Naive thymus-derived CD4-positive, alpha-beta T cell (primary cell): ENCODE measurements around the gene ACACA. TPM values are rescaled to one million over a fixed set of nuclear protein-coding genes. Genes with fewer than 3 reads are reported as not detected.
A peak's percentile ranks its signal among the peaks of the same experiment; 100 is the strongest.
"Not testable (repeated sequence)": the region's sequence is repeated elsewhere in the genome, so short reads cannot be mapped to it uniquely, and the experiment has no call there.

ENCODE experiments used
- ATAC-seq: fragments of 150-1000 bp; cut with Tn5 transposase; 2 replicates; pipeline ENCODE4 v1.10.0; 2021; ENCODE audit warnings: mild to moderate bottlenecking, moderate library complexity
- CTCF ChIA-PET: fragments of 350-600 bp; sonication (Branson Sonifier 250); formaldehyde crosslinking; loops from one replicate; lab custom pipeline; 2021; ENCODE audit warnings: antibody characterized with exemption; lab: Charles Lee
- POLR2A ChIA-PET: fragments of 350-600 bp; sonication (Branson Sonifier 250); formaldehyde crosslinking; loops from one replicate; lab custom pipeline; 2021; ENCODE audit warnings: antibody characterized with exemption, inconsistent platforms; lab: Charles Lee
- DNase-seq, 9 donors: peaks; one replicate each; pipeline versions ENCODE4 v3.0.0 to v3.0.0-alpha.2; 2020 to 2022; ENCODE audit warnings: mixed read lengths in 1 of 9
- H3K27ac ChIP-seq: one replicate; pipeline ENCODE4 v1.7.0; 2013; ENCODE audit warnings: mild to moderate bottlenecking, low read depth, low read length, moderate library complexity
- H3K27me3 ChIP-seq, 2 donors: one replicate each; pipeline ENCODE4 v1.7.0; 2013; ENCODE audit warnings: low read length in 2 of 2, mild to moderate bottlenecking in 2 of 2, moderate library complexity in 2 of 2; ENCODE audit not compliant: control insufficient read depth in 2 of 2, insufficient read depth in 2 of 2
- H3K36me3 ChIP-seq, 3 experiments: 1 replicate in 2 of 3; 2 replicates in 1 of 3; pipeline ENCODE4 v1.7.0; 2013; ENCODE audit warnings: low read length in 3 of 3, mild to moderate bottlenecking in 3 of 3, moderate library complexity in 1 of 3; ENCODE audit not compliant: insufficient read depth in 3 of 3, control insufficient read depth in 2 of 3
- H3K4me1 ChIP-seq, 2 donors: one replicate each; pipeline ENCODE4 v1.7.0; 2013; ENCODE audit warnings: low read length in 2 of 2, mild to moderate bottlenecking in 2 of 2, moderate library complexity in 1 of 2; ENCODE audit not compliant: control insufficient read depth in 2 of 2, insufficient read depth in 2 of 2
- H3K4me3 ChIP-seq: 2 replicates; pipeline ENCODE4 v1.7.0; 2013; ENCODE audit warnings: mild to moderate bottlenecking, low read length
- H3K9me3 ChIP-seq, 3 experiments: 1 replicate in 2 of 3; 2 replicates in 1 of 3; pipeline ENCODE4 v1.7.0; 2013; ENCODE audit warnings: low read length in 3 of 3; ENCODE audit not compliant: control insufficient read depth in 2 of 3
- H3K27ac Mint-ChIP-seq, 9 donors: one replicate each; pipeline ENCODE4 v1.8.0; 2020 to 2022; ENCODE audit warnings: mixed read lengths in 9 of 9, mild to moderate bottlenecking in 8 of 9, moderate library complexity in 5 of 9, inconsistent platforms in 2 of 9
- H3K27me3 Mint-ChIP-seq, 5 donors: one replicate each; pipeline ENCODE4 v1.8.0; 2021 to 2022; ENCODE audit warnings: mixed read lengths in 5 of 5, mild to moderate bottlenecking in 1 of 5
- H3K36me3 Mint-ChIP-seq, 5 donors: one replicate each; pipeline ENCODE4 v1.8.0; 2020 to 2022; ENCODE audit warnings: mixed read lengths in 5 of 5, mild to moderate bottlenecking in 3 of 5, inconsistent platforms in 1 of 5
- H3K4me1 Mint-ChIP-seq, 7 donors: one replicate each; pipeline ENCODE4 v1.8.0; 2020 to 2022; ENCODE audit warnings: mixed read lengths in 7 of 7, mild to moderate bottlenecking in 3 of 7, inconsistent platforms in 1 of 7
- H3K4me3 Mint-ChIP-seq, 10 donors: one replicate each; pipeline ENCODE4 v1.8.0; 2020 to 2022; ENCODE audit warnings: mild to moderate bottlenecking in 10 of 10, mixed read lengths in 10 of 10, moderate library complexity in 6 of 10, inconsistent platforms in 2 of 10
- H3K9me3 Mint-ChIP-seq, 11 donors: one replicate each; pipeline ENCODE4 v1.8.0; 2020 to 2022; ENCODE audit warnings: mixed read lengths in 11 of 11, mild to moderate bottlenecking in 4 of 11, inconsistent platforms in 1 of 11, moderate library complexity in 1 of 11
- intact Hi-C, 2 donors: fragments of 100-400 bp; cut with micrococcal nuclease; formaldehyde crosslinking; loops; one replicate each; pipeline ENCODE4 v1.15.1; 2023
- polyA plus RNA-seq, 2 donors: library from polyadenylated mRNA; unstranded; fragments of 300-500 nt; fragmentation: Illumina TruSeq; gene quantifications; one replicate each; pipeline ENCODE4 v1.2.3, GENCODE V29; 2021
- total RNA-seq, 6 experiments: library from RNA in 5 of 6; stranded (reverse) in 5 of 6; gene quantifications; 1 replicate in 5 of 6; 2 replicates in 1 of 6; pipeline ENCODE4 v1.2.3 and lab custom pipeline; 2021 to 2026

Gene ACACA
- total and polyA plus RNA-seq, 7 experiments from 2014 or later = 6.1 to 47.0 (median 14.5) TPM

DNA sequence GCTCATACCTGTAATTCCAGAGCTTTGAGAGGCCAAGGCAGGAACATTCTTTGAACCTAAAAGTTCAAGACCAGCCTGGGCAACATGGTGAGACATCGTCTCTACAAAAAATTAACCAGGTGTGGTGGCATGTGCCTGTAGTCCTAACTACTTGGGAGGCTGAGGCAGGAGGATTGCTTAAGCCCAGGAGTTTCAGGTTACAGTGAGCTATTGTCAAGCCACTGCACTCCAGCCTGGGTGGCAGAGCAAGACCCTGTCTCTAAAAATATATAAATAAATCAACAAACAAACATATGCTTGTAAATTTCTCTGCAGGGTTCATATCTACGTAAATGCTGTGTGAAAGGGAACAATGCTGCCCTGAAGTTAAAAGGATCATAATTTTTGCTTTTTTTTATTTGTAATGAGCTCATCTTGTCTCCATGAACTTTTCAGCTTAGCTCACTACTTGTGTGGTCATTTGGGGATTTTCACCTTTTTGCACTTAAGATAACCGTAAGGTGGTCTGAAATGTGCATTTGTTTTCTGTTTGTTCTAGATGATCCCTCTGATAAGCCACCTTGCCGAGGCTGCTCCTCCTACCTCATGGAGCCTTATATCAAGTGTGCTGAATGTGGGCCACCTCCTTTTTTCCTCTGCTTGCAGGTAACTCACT lies 16.5 kb upstream of the ACACA start:
- Histone ChIP-seq H3K4me1 (no peaks in the 10 kb centered on the region), H3K27me3 (no peaks in the 10 kb centered on the region), H3K36me3 (peaks cover 0 to 47% (median 15%) of the 10 kb centered on the region in 3 experiments), H3K4me3 (no peak overlapping the region), H3K27ac (no peak overlapping the region), H3K9me3 (no peaks in the 10 kb centered on the region)
- H3K36me3 Mint-ChIP-seq = peaks cover 0 to 47% (median 16%) of the 10 kb centered on the region in 5 donors
- POLR2A ChIA-PET = no interaction called here
- intact Hi-C loops = no loop called here
- H3K9me3 Mint-ChIP-seq = no peaks in the 10 kb centered on the region
- no peak for ATAC-seq
- H3K4me3 Mint-ChIP-seq = no peak overlapping the region
- peak overlapping the region in 1 of 9 donors; percentile 62 for H3K27ac Mint-ChIP-seq
- CTCF ChIA-PET = interaction anchor here (0.7 kb wide), 1 partner anchor 185 kb away, joined by 3 read pairs; no protein-coding TSS in a partner anchor
- H3K27me3 Mint-ChIP-seq = no peaks in the 10 kb centered on the region
- no peak for DNase-seq
- H3K4me1 Mint-ChIP-seq = peaks cover 0 to 4% (median 0%) of the 10 kb centered on the region in 7 donors

DNA sequence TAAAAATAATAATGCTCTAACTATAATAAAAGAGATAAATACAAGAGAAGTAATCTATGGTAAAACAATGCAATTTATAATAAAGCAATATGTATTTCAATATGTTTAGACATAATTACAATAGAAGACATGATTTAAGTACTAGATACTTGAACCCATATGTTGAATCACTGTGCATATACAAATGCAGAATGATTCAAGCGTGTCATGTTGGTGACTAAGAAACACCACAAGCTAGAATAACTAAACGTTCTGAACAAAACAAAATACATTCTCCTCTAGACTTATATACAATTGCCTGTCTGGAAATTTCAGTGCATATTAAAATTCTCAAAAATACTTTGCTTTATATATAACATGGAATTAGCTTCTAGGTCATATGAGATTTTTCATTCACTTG lies 11.2 kb upstream of the ACACA start:
- Mint-ChIP-seq H3K36me3 (peaks cover 10 to 34% (median 23%) of the 10 kb centered on the region in 5 donors), H3K4me3 (no peak overlapping the region)

DNA sequence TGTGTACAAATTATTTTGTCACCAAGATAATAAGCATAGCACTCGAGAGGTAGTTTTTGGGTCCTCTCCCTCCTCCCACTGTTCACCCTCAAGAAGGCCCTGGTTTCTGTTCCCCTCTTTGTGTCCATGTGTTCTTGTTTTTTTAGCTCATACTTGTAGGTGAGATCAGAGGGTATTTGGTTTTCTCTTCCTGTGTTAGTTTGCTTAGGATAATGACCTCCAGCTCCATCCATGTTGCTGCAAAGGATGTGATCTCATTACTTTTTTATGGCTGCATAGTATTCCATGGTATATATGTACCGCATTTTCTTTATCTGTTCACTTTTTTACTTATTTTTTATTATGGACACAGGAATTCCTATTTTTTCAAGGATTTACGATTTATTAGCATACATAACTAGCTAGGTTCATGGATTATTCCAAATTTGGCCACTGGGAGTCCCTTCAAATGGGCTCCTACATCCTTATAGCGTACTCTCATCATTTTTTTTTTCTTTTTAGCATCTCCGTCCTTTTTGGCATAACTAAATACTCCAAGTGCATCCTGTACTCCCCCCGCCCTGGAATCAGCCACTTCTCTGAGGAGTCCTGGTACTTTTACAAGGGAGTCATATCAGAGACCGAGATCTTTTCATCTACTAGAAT lies 7.4 kb upstream of the ACACA start:
- ATAC-seq (no peak), DNase-seq (no peak)
- Mint-ChIP-seq H3K9me3 (peaks cover 0 to 2% (median 0%) of the 10 kb centered on the region in 11 donors), H3K27me3 (no peaks in the 10 kb centered on the region), H3K27ac (peak overlapping the region in 4 of 9 donors; percentile 13 to 42 (median 38)), H3K4me3 (no peak overlapping the region), H3K4me1 (peaks cover 0 to 31% (median 13%) of the 10 kb centered on the region in 7 donors), H3K36me3 (peaks cover 10 to 33% (median 24%) of the 10 kb centered on the region in 5 donors)
- Histone ChIP-seq H3K27ac (no peak overlapping the region), H3K36me3 (peaks cover 7 to 37% (median 8%) of the 10 kb centered on the region in 3 experiments), H3K9me3 (no peaks in the 10 kb centered on the region), H3K27me3 (no peaks in the 10 kb centered on the region), H3K4me3 (no peak overlapping the region), H3K4me1 (no peaks in the 10 kb centered on the region)
- ChIA-PET CTCF (interaction anchor here (0.7 kb wide), 1 partner anchor 1262 kb away, joined by 3 read pairs; no protein-coding TSS in a partner anchor), POLR2A (no interaction called here)
- intact Hi-C loops = no loop called here

More for the DNA sequence above, 11.2 kb upstream of the ACACA start:
- peaks cover 3 to 28% (median 8%) of the 10 kb centered on the region in 3 experiments for H3K36me3 ChIP-seq
- H3K27ac ChIP-seq = no peak overlapping the region
- no peaks in the 10 kb centered on the region for H3K9me3 Mint-ChIP-seq
- POLR2A ChIA-PET = interaction anchor here (0.6 to 0.8 kb wide), 2 partner anchors 10 to 15 kb away, joined by 3 to 4 read pairs; no protein-coding TSS in a partner anchor
- H3K27ac Mint-ChIP-seq = no peak overlapping the region
- H3K27me3 Mint-ChIP-seq = no peaks in the 10 kb centered on the region
- no peak overlapping the region for H3K4me3 ChIP-seq
- H3K4me1 Mint-ChIP-seq = peaks cover 0 to 20% (median 7%) of the 10 kb centered on the region in 7 donors
- intact Hi-C loops = no loop called here
- ATAC-seq = no peak
- no peaks in the 10 kb centered on the region for H3K4me1 ChIP-seq
- CTCF ChIA-PET = no interaction called here
- DNase-seq = no peak
- no peaks in the 10 kb centered on the region for H3K9me3 ChIP-seq
- no peaks in the 10 kb centered on the region for H3K27me3 ChIP-seq

- no peak for DNase-seq
- peaks cover 10 to 32% (median 19%) of the 10 kb centered on the region in 5 donors for H3K36me3 Mint-ChIP-seq
- peaks cover 0 to 2% (median 0%) of the 10 kb centered on the region in 11 donors for H3K9me3 Mint-ChIP-seq
- no peaks in the 10 kb centered on the region for H3K27me3 ChIP-seq
- H3K4me1 ChIP-seq = peaks cover 5 to 8% of the 10 kb centered on the region in 2 donors
- H3K4me3 Mint-ChIP-seq = peak overlapping the region in 1 of 10 donors; percentile 58
- no peak for ATAC-seq
- no peak overlapping the region for H3K27ac ChIP-seq
- H3K36me3 ChIP-seq = peaks cover 7 to 30% (median 8%) of the 10 kb centered on the region in 3 experiments
- H3K4me1 Mint-ChIP-seq = peaks cover 14 to 50% (median 33%) of the 10 kb centered on the region in 7 donors
- CTCF ChIA-PET = no interaction called here
- POLR2A ChIA-PET = no interaction called here
- no peak overlapping the region for H3K4me3 ChIP-seq
- intact Hi-C loops = no loop called here
- H3K27me3 Mint-ChIP-seq = no peaks in the 10 kb centered on the region
- H3K27ac Mint-ChIP-seq = peak overlapping the region in 2 of 9 donors; percentile 15 to 16
- no peaks in the 10 kb centered on the region for H3K9me3 ChIP-seq
Measured at GRCh38 chr17:37410357-37410756, 3.7 kb upstream of the ACACA start.

GRCh38 chr17:37408145-37408479 lies 1.5 kb upstream of the ACACA start:
- H3K4me3 ChIP-seq, ATAC-seq, DNase-seq, H3K27ac ChIP-seq, H3K27me3 ChIP-seq, H3K9me3 ChIP-seq, H3K27me3 Mint-ChIP-seq, CTCF ChIA-PET, H3K9me3 Mint-ChIP-seq, POLR2A ChIA-PET: not testable (repeated sequence)
- H3K27ac Mint-ChIP-seq = peak overlapping the region; percentile 25 to 98 (median 69)
- H3K36me3 ChIP-seq = peaks cover 1 to 12% (median 4%) of the 10 kb centered on the region in 3 experiments
- H3K36me3 Mint-ChIP-seq = peaks cover 0 to 21% (median 0%) of the 10 kb centered on the region in 5 donors
- intact Hi-C loops = loop anchor here in 1 of 2 donors (10.0 kb wide), 1 partner anchor 803 kb away; the partner anchor contains the start of gene MRM1
- peaks cover 5 to 11% of the 10 kb centered on the region in 2 donors for H3K4me1 ChIP-seq
- H3K4me1 Mint-ChIP-seq = peaks cover 12 to 51% (median 46%) of the 10 kb centered on the region in 7 donors
- peak overlapping the region; percentile 91 to 98 (median 95) for H3K4me3 Mint-ChIP-seq

- intact Hi-C loops = loop anchor here (1.0 to 10.0 kb wide), 7 partner anchors 33 to 945 kb away; partner anchors contain the start of genes MRM1 (in 1 of the 2), SOCS7 (in 1 of the 2) and SYNRG (in 1 of the 2)
- Histone ChIP-seq H3K4me3 (peak overlapping the region; percentile 62), H3K4me1 (peaks cover 5 to 11% of the 10 kb centered on the region in 2 donors), H3K36me3 (peaks cover 0 to 6% (median 4%) of the 10 kb centered on the region in 3 experiments), H3K27me3 (no peaks in the 10 kb centered on the region), H3K27ac (peak overlapping the region; percentile 66), H3K9me3 (no peaks in the 10 kb centered on the region)
- ChIA-PET POLR2A (interaction anchor here (0.6 to 1.3 kb wide), 3 partner anchors 14 to 201 kb away, joined by 3 to 4 read pairs (median 3); no protein-coding TSS in a partner anchor), CTCF (no interaction called here)
- peak overlapping the region; percentile 92 to 98 (median 95) for H3K4me3 Mint-ChIP-seq
- no peak for DNase-seq
- ATAC-seq = peak; percentile 38
- peaks cover 0 to 2% (median 0%) of the 10 kb centered on the region in 11 donors for H3K9me3 Mint-ChIP-seq
- peaks cover 15 to 55% (median 44%) of the 10 kb centered on the region in 7 donors for H3K4me1 Mint-ChIP-seq
- no peaks in the 10 kb centered on the region for H3K27me3 Mint-ChIP-seq
- H3K36me3 Mint-ChIP-seq = peaks cover 0 to 18% (median 0%) of the 10 kb centered on the region in 5 donors
- peak overlapping the region; percentile 5 to 95 (median 88) for H3K27ac Mint-ChIP-seq
Measured at GRCh38 chr17:37405955-37406634, 541 bp downstream of the ACACA start.
